Neural cell (in vitro differentiated cells): ENCODE data around the gene C5.

Experiments
- EP300 ChIP-seq: fragments of 450-650 bp; conservative IDR thresholded peaks from 2 replicates; pipeline ENCODE4 v1.6.1; 2014; ENCODE audit warnings: antibody characterized with exemption, mild to moderate bottlenecking, moderate library complexity; ENCODE audit not compliant: poor library complexity, severe bottlenecking
- EZH2 ChIP-seq: fragments of 200-600, 300-800 bp; shearing (Covaris generic), sonication (generic); IDR thresholded peaks from 2 replicates; pipeline ENCODE4 v1.6.1; 2014; ENCODE audit warnings: antibody characterized with exemption, low read length, borderline replicate concordance, mild to moderate bottlenecking; ENCODE audit not compliant: insufficient read depth, poor library complexity, severe bottlenecking
- MXI1 ChIP-seq: fragments of 450-650 bp; conservative IDR thresholded peaks from 2 replicates; pipeline ENCODE4 v1.6.1; 2014; ENCODE audit warnings: antibody characterized with exemption, mild to moderate bottlenecking; ENCODE audit not compliant: poor library complexity, severe bottlenecking
- POLR2AphosphoS5 ChIP-seq: IDR thresholded peaks from 2 replicates; pipeline ENCODE4 v1.6.1; 2012
- RAD21 ChIP-seq: fragments of 450-650 bp; conservative IDR thresholded peaks from 2 replicates; pipeline ENCODE4 v1.6.1; 2014; ENCODE audit warnings: antibody characterized with exemption, mild to moderate bottlenecking, moderate library complexity
- TF ChIP-seq, protein P1 (sequence below): fragments of 450-650 bp; IDR thresholded peaks from 2 replicates; pipeline ENCODE4 v1.5.1; 2014; ENCODE audit warnings: antibody characterized with exemption, mild to moderate bottlenecking, moderate library complexity; ENCODE audit not compliant: poor library complexity, severe bottlenecking
- TF ChIP-seq, protein P2 (sequence below): IDR thresholded peaks from 2 replicates; pipeline ENCODE4 v1.6.1; 2012; ENCODE audit warnings: borderline replicate concordance

DNA sequence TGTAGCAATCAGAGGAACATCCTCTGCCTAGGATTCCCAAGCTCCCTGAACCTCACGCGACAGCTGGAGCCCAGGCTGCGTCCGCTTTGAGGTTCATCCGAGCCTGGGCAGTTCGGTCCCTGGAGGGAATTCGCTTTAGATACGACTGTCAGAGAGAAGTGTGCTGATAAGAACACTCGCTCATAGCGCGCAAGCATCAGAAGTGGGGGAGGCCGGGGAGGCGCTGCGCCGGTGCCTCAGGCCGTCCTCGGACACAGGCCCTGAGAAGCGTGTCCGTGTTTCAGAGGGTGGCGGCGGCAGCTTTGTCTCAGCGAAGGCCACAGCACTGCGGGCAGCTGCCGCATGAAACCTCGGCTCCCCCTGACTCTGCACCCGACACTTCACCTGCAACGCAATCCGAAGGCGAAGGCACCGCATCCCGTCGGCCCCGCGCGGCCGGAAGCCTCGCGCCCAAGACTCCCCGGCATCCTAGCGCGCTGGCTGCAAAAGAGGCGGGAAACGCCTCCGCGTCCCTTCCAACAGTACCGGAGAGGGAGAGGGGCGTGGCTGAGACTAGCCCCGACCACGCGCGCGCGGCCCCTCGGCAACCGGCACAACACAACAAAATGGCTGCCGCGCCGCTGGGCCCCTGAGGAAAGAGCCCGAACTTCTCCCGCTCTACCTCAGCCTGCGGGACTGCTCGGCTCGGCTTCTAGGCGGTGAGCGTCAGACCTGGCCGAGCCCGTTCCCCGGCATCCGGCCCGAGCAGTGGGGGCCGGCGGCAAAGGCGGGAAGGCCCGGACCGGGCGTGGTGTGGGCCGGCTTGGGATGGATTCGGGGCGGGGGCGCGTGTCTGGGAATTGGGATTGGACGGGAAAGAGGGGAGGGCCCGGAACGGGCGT lies 24.5 kb upstream of the C5 start, which contains the start of gene CNTRL:
- peak; percentile 68 for TF ChIP-seq POLR2AphosphoS5
- TF ChIP-seq, protein P1, sequence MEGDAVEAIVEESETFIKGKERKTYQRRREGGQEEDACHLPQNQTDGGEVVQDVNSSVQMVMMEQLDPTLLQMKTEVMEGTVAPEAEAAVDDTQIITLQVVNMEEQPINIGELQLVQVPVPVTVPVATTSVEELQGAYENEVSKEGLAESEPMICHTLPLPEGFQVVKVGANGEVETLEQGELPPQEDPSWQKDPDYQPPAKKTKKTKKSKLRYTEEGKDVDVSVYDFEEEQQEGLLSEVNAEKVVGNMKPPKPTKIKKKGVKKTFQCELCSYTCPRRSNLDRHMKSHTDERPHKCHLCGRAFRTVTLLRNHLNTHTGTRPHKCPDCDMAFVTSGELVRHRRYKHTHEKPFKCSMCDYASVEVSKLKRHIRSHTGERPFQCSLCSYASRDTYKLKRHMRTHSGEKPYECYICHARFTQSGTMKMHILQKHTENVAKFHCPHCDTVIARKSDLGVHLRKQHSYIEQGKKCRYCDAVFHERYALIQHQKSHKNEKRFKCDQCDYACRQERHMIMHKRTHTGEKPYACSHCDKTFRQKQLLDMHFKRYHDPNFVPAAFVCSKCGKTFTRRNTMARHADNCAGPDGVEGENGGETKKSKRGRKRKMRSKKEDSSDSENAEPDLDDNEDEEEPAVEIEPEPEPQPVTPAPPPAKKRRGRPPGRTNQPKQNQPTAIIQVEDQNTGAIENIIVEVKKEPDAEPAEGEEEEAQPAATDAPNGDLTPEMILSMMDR = peak; percentile 11
- TF ChIP-seq EP300 = peak; percentile 47
- TF ChIP-seq EZH2 = no peak
- TF ChIP-seq MXI1 = peak; percentile 91
- TF ChIP-seq RAD21 = no peak
- TF ChIP-seq, protein P2, sequence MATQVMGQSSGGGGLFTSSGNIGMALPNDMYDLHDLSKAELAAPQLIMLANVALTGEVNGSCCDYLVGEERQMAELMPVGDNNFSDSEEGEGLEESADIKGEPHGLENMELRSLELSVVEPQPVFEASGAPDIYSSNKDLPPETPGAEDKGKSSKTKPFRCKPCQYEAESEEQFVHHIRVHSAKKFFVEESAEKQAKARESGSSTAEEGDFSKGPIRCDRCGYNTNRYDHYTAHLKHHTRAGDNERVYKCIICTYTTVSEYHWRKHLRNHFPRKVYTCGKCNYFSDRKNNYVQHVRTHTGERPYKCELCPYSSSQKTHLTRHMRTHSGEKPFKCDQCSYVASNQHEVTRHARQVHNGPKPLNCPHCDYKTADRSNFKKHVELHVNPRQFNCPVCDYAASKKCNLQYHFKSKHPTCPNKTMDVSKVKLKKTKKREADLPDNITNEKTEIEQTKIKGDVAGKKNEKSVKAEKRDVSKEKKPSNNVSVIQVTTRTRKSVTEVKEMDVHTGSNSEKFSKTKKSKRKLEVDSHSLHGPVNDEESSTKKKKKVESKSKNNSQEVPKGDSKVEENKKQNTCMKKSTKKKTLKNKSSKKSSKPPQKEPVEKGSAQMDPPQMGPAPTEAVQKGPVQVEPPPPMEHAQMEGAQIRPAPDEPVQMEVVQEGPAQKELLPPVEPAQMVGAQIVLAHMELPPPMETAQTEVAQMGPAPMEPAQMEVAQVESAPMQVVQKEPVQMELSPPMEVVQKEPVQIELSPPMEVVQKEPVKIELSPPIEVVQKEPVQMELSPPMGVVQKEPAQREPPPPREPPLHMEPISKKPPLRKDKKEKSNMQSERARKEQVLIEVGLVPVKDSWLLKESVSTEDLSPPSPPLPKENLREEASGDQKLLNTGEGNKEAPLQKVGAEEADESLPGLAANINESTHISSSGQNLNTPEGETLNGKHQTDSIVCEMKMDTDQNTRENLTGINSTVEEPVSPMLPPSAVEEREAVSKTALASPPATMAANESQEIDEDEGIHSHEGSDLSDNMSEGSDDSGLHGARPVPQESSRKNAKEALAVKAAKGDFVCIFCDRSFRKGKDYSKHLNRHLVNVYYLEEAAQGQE = peak; percentile 60
